ENCODE measurements around the gene FAM83C. TPM values are rescaled to one million over a fixed set of nuclear protein-coding genes. Genes with fewer than 3 reads are reported as not detected.

Gene FAM83C
- total RNA-seq, 1 experiment from 2014 or later: not detected

GRCh38 chr20:35318502-35319157, 26.4 kb upstream of the FAM83C start:
- no peaks in the 10 kb centered on the region for H3K36me3 Mint-ChIP-seq
- H3K4me3 Mint-ChIP-seq: no peak overlapping the region
- 0 out of 2 replicates have a peak overlapping the region, but pooled peaks have one; percentile 33 for H3K27ac Mint-ChIP-seq
- no peaks in the 10 kb centered on the region for H3K27me3 Mint-ChIP-seq (ENCODE audit: low read depth)
- ChIA-PET CTCF (interaction anchor here (0.8 to 3.5 kb wide), 7 partner anchors 11 to 284 kb away, joined by 3 to 38 read pairs (median 6); no protein-coding TSS in a partner anchor), POLR2A (no interaction called here)
- H3K9me3 Mint-ChIP-seq: no peaks in the 10 kb centered on the region
- DNase-seq (ENCODE audit: low spot score) (no peak), ATAC-seq (no peak; the same call in 1 of the 2 replicates)
- TF ChIP-seq FOXJ3 (CRISPR knock-in tag; IDR thresholded peaks at IDR 0.05; ENCODE audit: borderline replicate concordance): no peak
- no peak for TF ChIP-seq NR3C1 (CRISPR knock-in tag; conservative IDR thresholded peaks at IDR 0.05; ENCODE audit: low read depth)
- no peak for TF ChIP-seq CBFB (CRISPR knock-in tag; IDR thresholded peaks at IDR 0.05; ENCODE audit: low read depth)
- TF ChIP-seq ZSCAN18 (CRISPR knock-in tag; IDR thresholded peaks at IDR 0.05): no peak
- no peak for TF ChIP-seq ATF3 (CRISPR knock-in tag; conservative IDR thresholded peaks at IDR 0.05)
- no peak for TF ChIP-seq E2F5 (CRISPR knock-in tag; IDR thresholded peaks at IDR 0.05)
- no peak for TF ChIP-seq MYBL2 (CRISPR knock-in tag; IDR thresholded peaks at IDR 0.05)
- peaks cover 18% of the 10 kb centered on the region for H3K4me1 Mint-ChIP-seq

- ChIA-PET CTCF (interaction anchor here (1.2 to 3.5 kb wide), 6 partner anchors 11 to 173 kb away, joined by 3 to 19 read pairs (median 6); no protein-coding TSS in a partner anchor), POLR2A (no interaction called here)
- Mint-ChIP-seq H3K27ac (peak overlapping the region; percentile 19; the same call in 1 of the 2 replicates), H3K9me3 (no peaks in the 10 kb centered on the region), H3K4me3 (no peak overlapping the region), H3K4me1 (peaks cover 20% of the 10 kb centered on the region), H3K27me3 (ENCODE audit: low read depth) (no peaks in the 10 kb centered on the region), H3K36me3 (peaks cover 2% of the 10 kb centered on the region)
- DNase-seq (ENCODE audit: low spot score) (no peak), ATAC-seq (no peak)
- no peak for TF ChIP-seq IRF1 (CRISPR knock-in tag; IDR thresholded peaks at IDR 0.05)
- no peak for TF ChIP-seq SMAD3 (CRISPR knock-in tag; IDR thresholded peaks at IDR 0.05; ENCODE audit: borderline replicate concordance)
- TF ChIP-seq ZNF425 (CRISPR knock-in tag; conservative IDR thresholded peaks at IDR 0.05): no peak
- TF ChIP-seq E2F1 (CRISPR knock-in tag; IDR thresholded peaks at IDR 0.05): no peak
- no peak for TF ChIP-seq ZNF317 (CRISPR knock-in tag; IDR thresholded peaks at IDR 0.05; ENCODE audit: borderline replicate concordance, low read depth)
- TF ChIP-seq GTF2I (CRISPR knock-in tag; conservative IDR thresholded peaks at IDR 0.05): no peak
- TF ChIP-seq ZNF671 (CRISPR knock-in tag; IDR thresholded peaks at IDR 0.05): no peak
- no peak for TF ChIP-seq USF2 (CRISPR knock-in tag; IDR thresholded peaks at IDR 0.05)
Observed at GRCh38 chr20:35317416-35318210, 25.4 kb upstream of the FAM83C start.
